HAP-1 (cell line): ENCODE data around the gene BICD2.
"Not testable (repeated sequence)": the region's sequence is repeated elsewhere in the genome, so short reads cannot be mapped to it uniquely, and the experiment has no call there.

Experiments used
- DNase-seq, 2 experiments: peaks; one replicate each; pipeline ENCODE4 v3.0.0-alpha.2; 2016 to 2020; ENCODE audit warnings: low spot score in 2 of 2
- H3K27me3 ChIP-seq: fragments of 250-450 bp; sonication (Bioruptor Pico); 2 replicates; pipeline ENCODE4 v1.5.1; 2020; ENCODE audit warnings: low read depth, mild to moderate bottlenecking, moderate library complexity
- H3K36me3 ChIP-seq: fragments of 250-450 bp; sonication (Bioruptor Pico); replicated peaks from 2 replicates; pipeline ENCODE4 v1.5.1; 2020; ENCODE audit warnings: mild to moderate bottlenecking
- H3K4me1 ChIP-seq: fragments of 250-450 bp; sonication (Bioruptor Pico); 2 replicates; pipeline ENCODE4 v1.5.1; 2020; ENCODE audit warnings: mild to moderate bottlenecking
- H3K4me3 ChIP-seq: fragments of 250-450 bp; sonication (Bioruptor Pico); 2 replicates; pipeline ENCODE4 v1.5.1; 2020; ENCODE audit warnings: mild to moderate bottlenecking, moderate library complexity
- H3K9me3 ChIP-seq: fragments of 250-450 bp; sonication (Bioruptor Pico); 2 replicates; pipeline ENCODE4 v1.5.1; 2020; ENCODE audit warnings: mild to moderate bottlenecking, moderate library complexity
- in situ Hi-C: fragments of 300-500 bp; cut with MboI; formaldehyde crosslinking; loops from 3 replicates; pipeline ENCODE4 v1.14.3; 2020; ENCODE audit warnings: low sequenced_read_pairs, inconsistent platforms, mixed read lengths

BICD2 gene

DNA sequence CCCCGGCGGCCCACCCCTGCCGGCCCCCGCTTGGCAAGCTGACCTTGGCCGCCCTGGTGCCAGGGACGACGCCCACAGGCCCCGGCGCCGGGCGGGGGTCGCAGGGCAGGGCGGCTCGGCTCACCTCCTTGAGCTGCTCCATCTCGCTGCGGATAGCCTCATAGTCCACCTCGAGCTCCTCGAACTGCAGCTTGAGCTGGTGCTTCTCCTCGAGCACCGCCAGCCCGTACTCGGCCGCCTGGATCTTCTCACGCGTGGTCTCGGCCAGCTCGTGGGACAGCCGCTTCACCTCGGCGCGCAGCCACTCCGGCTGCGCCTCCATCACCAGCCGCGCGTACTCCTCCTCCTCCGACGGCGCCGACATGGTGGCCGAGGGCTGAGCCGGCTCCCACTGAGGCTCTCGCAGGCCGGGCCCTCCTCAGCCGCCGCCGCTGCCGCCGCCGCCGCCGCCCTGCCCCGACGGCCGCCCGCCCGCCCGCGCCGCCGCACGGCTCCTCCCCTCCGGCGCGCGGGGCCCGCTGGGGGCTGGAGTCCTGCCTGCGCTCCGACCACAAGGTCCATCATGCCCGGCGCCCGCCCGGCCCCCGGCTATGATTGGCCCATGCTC lies at the start of gene BICD2:
Gene BICD2, minus strand, starts transcription at position 453 of the 607 bp plus-strand sequence. Its CDS starts 89 bp downstream, at position 364.
- Histone ChIP-seq H3K36me3 (no peaks in the 10 kb centered on the region), H3K27me3 (no peaks in the 10 kb centered on the region), H3K4me3 (peak within 1 kb of the TSS; percentile 96), H3K9me3 (no peaks in the 10 kb centered on the region), H3K4me1 (peaks cover 13% of the 10 kb centered on the region)
- DNase-seq = no peak
- in situ Hi-C loops = no loop called here

DNA sequence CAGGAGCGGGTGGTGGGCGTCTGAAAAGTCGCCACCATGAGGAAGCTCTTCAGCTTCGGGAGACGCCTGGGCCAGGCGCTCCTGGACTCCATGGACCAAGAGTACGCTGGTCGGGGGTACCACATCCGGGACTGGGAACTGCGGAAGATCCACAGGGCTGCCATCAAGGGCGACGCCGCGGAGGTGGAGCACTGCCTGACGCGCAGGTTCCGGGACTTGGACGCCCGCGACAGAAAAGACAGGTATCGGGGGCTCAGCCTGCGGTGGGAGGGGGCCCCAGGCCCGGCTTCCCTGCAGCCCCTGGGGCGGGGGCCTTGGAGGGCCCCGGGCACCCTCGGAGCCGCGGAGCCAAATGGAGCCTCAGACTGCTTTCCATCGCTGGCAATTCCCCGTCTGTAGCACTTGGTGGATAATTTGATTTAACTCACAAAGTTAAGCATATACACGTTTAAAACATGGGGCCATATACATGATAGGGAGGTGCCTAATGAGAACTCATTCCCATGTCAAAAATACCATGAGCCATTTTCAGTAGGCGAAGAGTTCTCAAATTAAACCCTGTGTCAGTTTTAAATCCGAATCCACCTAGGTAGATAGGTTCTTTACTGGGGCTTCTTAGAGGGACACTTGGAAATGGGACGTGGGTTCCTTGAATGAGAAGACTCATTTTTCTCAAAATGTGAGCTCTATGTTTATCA lies 45.1 kb upstream of the BICD2 start:
- H3K4me1 ChIP-seq, H3K27me3 ChIP-seq, in situ Hi-C loops, H3K9me3 ChIP-seq: not testable (repeated sequence)
- Histone ChIP-seq H3K36me3 (peaks cover 12% of the 10 kb centered on the region), H3K4me3 (peak overlapping the region; percentile 72)
- peak in 1 of 2 experiments; percentile 61 for DNase-seq

- Histone ChIP-seq H3K4me3 (peak overlapping the region; percentile 72), H3K27me3 (no peaks in the 10 kb centered on the region), H3K4me1 (peaks cover 4% of the 10 kb centered on the region), H3K36me3 (peaks cover 4% of the 10 kb centered on the region), H3K9me3 (no peaks in the 10 kb centered on the region)
- peak; percentile 84 to 88 for DNase-seq
- in situ Hi-C loops = no loop called here
Measured at GRCh38 chr9:92808726-92809451, 44.3 kb upstream of the BICD2 start.

DNA sequence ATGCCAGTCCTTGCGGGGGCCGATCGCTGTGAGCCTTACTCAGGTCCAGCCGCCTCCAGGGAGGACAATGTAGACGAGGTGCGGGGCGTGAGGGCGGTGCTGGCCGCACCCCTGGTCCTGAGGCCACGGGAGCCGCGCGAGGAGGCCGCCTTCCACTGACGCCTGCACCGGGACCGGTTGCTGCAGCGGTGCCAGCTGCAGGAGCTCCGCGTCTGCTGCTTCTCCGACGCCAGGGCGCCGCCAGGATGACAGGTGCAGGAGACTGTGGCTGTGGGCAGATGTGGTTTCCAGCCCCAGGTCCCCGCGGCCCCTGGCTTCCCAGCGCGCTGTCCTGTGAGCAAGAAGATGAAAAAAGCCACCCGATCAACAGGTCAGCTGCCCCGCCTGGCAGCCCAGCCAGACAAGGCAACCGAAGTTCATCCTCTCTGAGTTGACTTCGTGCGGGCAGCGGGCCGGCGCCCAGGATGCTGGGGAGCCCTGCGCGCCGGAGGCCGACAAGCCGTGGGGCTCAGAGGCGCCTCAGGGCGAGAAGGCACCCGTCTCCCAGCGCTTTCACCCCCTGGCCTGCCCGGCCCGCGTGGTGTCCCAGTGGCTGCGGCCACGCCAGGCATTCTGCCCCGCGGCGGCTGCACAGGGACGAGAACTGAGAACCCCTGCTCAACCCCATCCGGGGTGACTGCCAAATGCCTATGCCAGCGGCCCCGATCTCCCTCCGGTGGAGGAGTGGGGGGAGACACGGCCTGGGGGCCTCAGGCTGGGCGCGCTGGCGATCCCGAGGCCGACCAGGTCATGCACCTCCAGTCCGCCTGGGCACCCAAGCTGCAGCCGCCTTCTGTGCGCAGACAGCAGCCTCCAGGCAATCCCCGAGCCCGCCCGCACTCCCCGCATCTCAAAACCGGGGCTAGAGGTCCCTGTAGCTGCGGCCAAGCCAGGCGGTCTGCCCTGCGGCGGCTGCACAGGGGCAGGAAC lies 43.4 kb upstream of the BICD2 start:
- Histone ChIP-seq H3K4me1 (peaks cover 4% of the 10 kb centered on the region), H3K9me3 (no peaks in the 10 kb centered on the region), H3K36me3 (no peaks in the 10 kb centered on the region), H3K4me3 (peak overlapping the region; percentile 72), H3K27me3 (no peaks in the 10 kb centered on the region)
- in situ Hi-C loops = no loop called here
- DNase-seq = no peak

DNA sequence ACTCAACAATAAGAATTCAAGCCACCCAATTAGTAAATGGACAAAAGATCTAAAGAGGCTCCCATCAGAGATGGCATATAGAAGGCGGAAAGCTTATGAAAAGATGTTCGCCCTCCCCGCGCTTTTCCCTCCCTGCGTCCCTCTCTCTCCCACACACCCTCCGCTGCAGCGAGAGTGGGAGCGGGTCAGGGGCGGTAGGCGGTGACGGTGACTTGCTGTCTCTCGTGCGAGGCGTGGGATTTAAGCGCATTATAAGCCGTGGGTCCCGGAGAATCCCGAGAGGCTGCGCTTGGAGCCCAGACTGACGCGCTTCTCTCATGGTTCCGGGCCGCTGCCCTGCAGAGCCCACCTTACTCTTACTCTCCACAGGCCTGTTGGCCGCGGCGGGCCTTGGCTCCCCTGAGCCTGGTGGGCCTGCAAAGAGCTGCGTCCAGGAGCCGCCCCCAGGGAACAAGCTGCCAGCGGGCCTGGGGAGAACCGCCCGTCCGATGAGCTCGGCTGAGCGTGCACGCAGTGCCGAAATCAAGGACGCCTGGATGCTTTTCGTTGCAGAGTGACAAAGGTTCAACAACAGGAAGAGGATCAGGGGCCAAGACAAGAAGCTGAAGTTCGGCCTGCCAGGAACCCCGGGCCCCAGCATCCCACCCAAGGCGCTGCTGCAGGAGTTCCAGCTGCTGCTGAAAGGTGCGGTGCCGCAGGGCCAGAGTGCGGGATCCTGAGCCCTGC lies 42.6 kb upstream of the BICD2 start:
- in situ Hi-C loops = no loop called here
- Histone ChIP-seq H3K4me3 (no peak overlapping the region), H3K9me3 (no peaks in the 10 kb centered on the region), H3K4me1 (peaks cover 4% of the 10 kb centered on the region), H3K27me3 (no peaks in the 10 kb centered on the region), H3K36me3 (no peaks in the 10 kb centered on the region)
- no peak for DNase-seq

- DNase-seq = no peak
- no peak overlapping the region for H3K4me3 ChIP-seq
- H3K9me3 ChIP-seq = no peaks in the 10 kb centered on the region
- in situ Hi-C loops = no loop called here
- H3K27me3 ChIP-seq = no peaks in the 10 kb centered on the region
- no peaks in the 10 kb centered on the region for H3K36me3 ChIP-seq
- no peaks in the 10 kb centered on the region for H3K4me1 ChIP-seq
Measured at GRCh38 chr9:92804727-92805126, 40.1 kb upstream of the BICD2 start.

DNA sequence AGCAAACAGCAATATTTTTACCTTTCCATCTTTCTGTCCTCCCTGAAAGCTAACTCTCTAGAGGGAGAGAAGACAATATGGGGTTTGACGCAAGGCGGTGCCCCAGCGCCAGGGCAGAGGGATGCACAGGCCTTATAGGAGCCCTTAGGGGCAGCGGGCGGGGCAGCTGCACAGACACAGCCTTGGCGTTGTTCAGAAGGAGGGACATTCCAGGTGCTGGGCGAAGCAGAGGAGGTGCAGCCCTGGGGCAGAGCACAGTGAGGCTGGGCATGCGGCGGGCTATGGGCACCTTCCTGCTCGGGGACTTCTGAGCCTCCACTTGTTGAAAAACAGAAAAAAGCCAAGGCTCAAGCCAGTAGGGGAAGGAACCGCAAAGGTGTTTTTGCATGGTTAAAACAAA lies 33.7 kb upstream of the BICD2 start:
- Histone ChIP-seq H3K4me3 (no peak overlapping the region), H3K27me3 (no peaks in the 10 kb centered on the region), H3K36me3 (no peaks in the 10 kb centered on the region), H3K4me1 (peaks cover 9% of the 10 kb centered on the region), H3K9me3 (no peaks in the 10 kb centered on the region)
- DNase-seq = no peak
- in situ Hi-C loops = loop anchor here (10.0 kb wide), 1 partner anchor 664 kb away; no protein-coding TSS in a partner anchor

DNA sequence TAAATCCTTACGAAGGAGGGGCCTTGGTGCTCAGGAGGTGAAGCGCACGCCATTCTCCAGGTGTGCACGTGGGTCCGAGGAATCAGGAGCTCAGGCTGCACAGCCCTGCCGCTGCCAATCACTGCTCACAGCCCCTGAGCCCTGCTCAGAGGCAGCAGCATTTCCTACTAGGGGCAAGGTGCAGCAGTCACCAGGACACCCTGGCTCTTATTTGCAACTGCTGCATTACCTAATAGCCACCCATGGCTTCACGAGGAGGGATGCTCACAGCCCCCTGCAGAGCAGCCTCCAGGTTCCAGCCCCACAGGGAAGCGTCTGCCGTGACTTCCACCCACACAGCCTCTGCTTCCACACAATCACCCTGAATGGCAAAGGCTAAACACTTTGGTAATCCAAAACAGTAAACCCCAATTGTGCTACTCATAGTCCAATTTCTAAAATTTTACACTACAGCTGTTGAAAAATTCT lies 31.7 kb upstream of the BICD2 start:
- not testable (repeated sequence) for DNase-seq, H3K9me3 ChIP-seq, H3K27me3 ChIP-seq, H3K4me1 ChIP-seq, H3K4me3 ChIP-seq, H3K36me3 ChIP-seq
- in situ Hi-C loops = loop anchor here (10.0 kb wide), 1 partner anchor 662 kb away; no protein-coding TSS in a partner anchor

GRCh38 chr9:92795598-92796336 lies 31.1 kb upstream of the BICD2 start:
- H3K36me3 ChIP-seq = no peaks in the 10 kb centered on the region
- in situ Hi-C loops = loop anchor here (10.0 kb wide), 1 partner anchor 661 kb away; no protein-coding TSS in a partner anchor
- no peaks in the 10 kb centered on the region for H3K27me3 ChIP-seq
- DNase-seq = no peak
- H3K4me1 ChIP-seq = peaks cover 9% of the 10 kb centered on the region
- H3K9me3 ChIP-seq = no peaks in the 10 kb centered on the region
- H3K4me3 ChIP-seq = no peak overlapping the region

GRCh38 chr9:92795000-92795399 lies 30.4 kb upstream of the BICD2 start:
- in situ Hi-C loops = loop anchor here (5.0 to 10.0 kb wide), 2 partner anchors 78 to 660 kb away; no protein-coding TSS in a partner anchor
- no peak for DNase-seq
- no peak overlapping the region for H3K4me3 ChIP-seq
- H3K9me3 ChIP-seq = no peaks in the 10 kb centered on the region
- H3K27me3 ChIP-seq = no peaks in the 10 kb centered on the region
- H3K4me1 ChIP-seq = peaks cover 9% of the 10 kb centered on the region
- no peaks in the 10 kb centered on the region for H3K36me3 ChIP-seq

DNA sequence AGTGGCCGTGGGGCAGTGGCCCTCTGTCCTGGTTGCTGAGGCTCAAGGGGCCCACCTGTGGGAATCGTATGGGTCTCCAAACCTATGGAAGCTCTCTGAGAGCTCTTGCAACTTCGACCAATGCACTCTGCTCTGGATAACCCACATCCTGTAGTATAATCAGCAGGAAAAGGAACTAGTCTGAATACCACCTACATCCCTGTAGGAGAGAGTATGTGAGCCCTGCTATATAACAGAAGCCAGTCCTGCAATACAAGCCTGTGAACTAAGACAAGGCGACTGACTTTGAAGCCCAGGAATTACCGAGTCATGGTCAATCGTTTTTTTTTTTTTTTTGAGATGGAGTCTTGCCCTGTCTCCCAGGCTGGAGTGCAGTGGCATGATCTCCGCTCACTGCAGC lies 29.8 kb upstream of the BICD2 start:
- Histone ChIP-seq H3K4me1 (peaks cover 9% of the 10 kb centered on the region), H3K36me3 (no peaks in the 10 kb centered on the region), H3K27me3 (no peaks in the 10 kb centered on the region), H3K4me3 (no peak overlapping the region), H3K9me3 (no peaks in the 10 kb centered on the region)
- DNase-seq = no peak
- in situ Hi-C loops = loop anchor here (5.0 to 10.0 kb wide), 2 partner anchors 77 to 660 kb away; no protein-coding TSS in a partner anchor
